ENCODE data around the gene KIAA1671.

Gene KIAA1671

GRCh38 chr22:25136953-25137576 is 184.5 kb downstream of the KIAA1671 start:
- no peaks in the 10 kb centered on the region for H3K9me3 ChIP-seq (ENCODE audit: control insufficient read depth, insufficient read depth, low read depth, low read length)
- H3K4me1 ChIP-seq (ENCODE audit: control insufficient read depth, insufficient read depth, low read length): peaks cover 5% of the 10 kb centered on the region; the same call in 1 of the 2 replicates
- H3K27me3 ChIP-seq (ENCODE audit: control insufficient read depth, insufficient read depth, low read length): no peaks in the 10 kb centered on the region
- no peak overlapping the region for H3K4me3 ChIP-seq (ENCODE audit: low read depth, low read length)
- no peak overlapping the region for H3K9ac ChIP-seq (ENCODE audit: low read length)
- no peak overlapping the region for H3K27ac ChIP-seq (ENCODE audit: low read depth, low read length)
- H3K36me3 ChIP-seq (ENCODE audit: control insufficient read depth, insufficient read depth, low read length): no peaks in the 10 kb centered on the region

DNA sequence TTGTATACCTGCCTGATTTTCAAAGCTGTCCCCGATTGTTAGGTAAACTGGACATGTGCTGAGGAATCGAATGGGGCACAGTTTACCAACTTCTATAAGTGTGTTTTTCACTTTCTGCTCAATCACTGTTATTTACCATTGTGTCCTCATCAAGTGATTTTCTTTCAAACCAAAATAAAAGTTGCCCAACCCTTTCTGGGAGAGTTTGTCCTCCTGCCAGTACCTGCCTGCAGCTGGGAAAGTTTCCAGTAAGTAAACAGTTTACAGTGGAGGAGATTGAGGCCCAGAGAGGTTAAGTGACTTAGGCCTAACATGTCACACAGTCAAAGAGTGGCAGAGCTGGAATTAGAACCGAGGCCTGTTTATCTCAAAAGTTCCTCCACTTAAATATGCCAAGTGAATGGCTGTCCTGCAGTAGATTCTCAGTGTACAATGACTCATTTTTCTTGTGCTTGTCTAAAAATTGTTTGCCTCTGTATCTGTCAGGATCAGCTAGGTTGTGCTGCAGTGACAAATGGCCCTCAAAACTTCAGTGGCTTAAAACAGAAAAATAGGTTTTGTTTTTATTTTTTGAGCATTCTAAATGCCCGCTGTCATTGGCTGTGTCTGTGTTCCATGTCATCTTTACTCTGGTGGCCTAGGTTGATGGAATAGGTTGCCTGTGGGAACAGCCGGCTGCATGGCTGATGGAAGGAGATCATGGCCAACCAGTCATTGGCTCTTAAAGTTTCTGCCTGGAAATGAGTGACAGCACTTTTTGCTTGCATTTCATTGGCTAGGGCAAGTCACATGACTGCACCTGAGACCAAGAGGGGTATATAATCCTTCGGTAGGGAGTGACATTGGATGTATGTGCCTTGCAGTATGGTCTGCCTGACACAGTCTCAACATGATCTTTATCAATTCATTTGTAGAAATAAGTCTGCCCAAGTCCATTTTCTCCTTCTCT is 185.3 kb downstream of the KIAA1671 start:
- Histone ChIP-seq H3K9me3 (ENCODE audit: control insufficient read depth, insufficient read depth, low read depth, low read length) (no peaks in the 10 kb centered on the region), H3K4me3 (ENCODE audit: low read depth, low read length) (no peak overlapping the region), H3K27me3 (ENCODE audit: control insufficient read depth, insufficient read depth, low read length) (no peaks in the 10 kb centered on the region), H3K36me3 (ENCODE audit: control insufficient read depth, insufficient read depth, low read length) (no peaks in the 10 kb centered on the region), H3K27ac (ENCODE audit: low read depth, low read length) (no peak overlapping the region), H3K4me1 (ENCODE audit: control insufficient read depth, insufficient read depth, low read length) (no peaks in the 10 kb centered on the region), H3K9ac (ENCODE audit: low read length) (no peak overlapping the region)

GRCh38 chr22:25139062-25139461 is 186.5 kb downstream of the KIAA1671 start:
- Histone ChIP-seq H3K27ac (ENCODE audit: low read depth, low read length) (no peak overlapping the region), H3K9ac (ENCODE audit: low read length) (no peak overlapping the region), H3K36me3 (ENCODE audit: control insufficient read depth, insufficient read depth, low read length) (no peaks in the 10 kb centered on the region), H3K9me3 (ENCODE audit: control insufficient read depth, insufficient read depth, low read depth, low read length) (no peaks in the 10 kb centered on the region), H3K27me3 (ENCODE audit: control insufficient read depth, insufficient read depth, low read length) (no peaks in the 10 kb centered on the region), H3K4me3 (ENCODE audit: low read depth, low read length) (no peak overlapping the region), H3K4me1 (ENCODE audit: control insufficient read depth, insufficient read depth, low read length) (no peaks in the 10 kb centered on the region)

GRCh38 chr22:25142102-25142501 is 189.6 kb downstream of the KIAA1671 start:
- Histone ChIP-seq H3K9ac (ENCODE audit: low read length) (no peak overlapping the region), H3K4me3 (ENCODE audit: low read depth, low read length) (no peak overlapping the region), H3K4me1 (ENCODE audit: control insufficient read depth, insufficient read depth, low read length) (peaks cover 3% of the 10 kb centered on the region; the same call in 1 of the 2 replicates), H3K9me3 (ENCODE audit: control insufficient read depth, insufficient read depth, low read depth, low read length) (no peaks in the 10 kb centered on the region), H3K27ac (ENCODE audit: low read depth, low read length) (no peak overlapping the region), H3K36me3 (ENCODE audit: control insufficient read depth, insufficient read depth, low read length) (no peaks in the 10 kb centered on the region), H3K27me3 (ENCODE audit: control insufficient read depth, insufficient read depth, low read length) (no peaks in the 10 kb centered on the region)

DNA sequence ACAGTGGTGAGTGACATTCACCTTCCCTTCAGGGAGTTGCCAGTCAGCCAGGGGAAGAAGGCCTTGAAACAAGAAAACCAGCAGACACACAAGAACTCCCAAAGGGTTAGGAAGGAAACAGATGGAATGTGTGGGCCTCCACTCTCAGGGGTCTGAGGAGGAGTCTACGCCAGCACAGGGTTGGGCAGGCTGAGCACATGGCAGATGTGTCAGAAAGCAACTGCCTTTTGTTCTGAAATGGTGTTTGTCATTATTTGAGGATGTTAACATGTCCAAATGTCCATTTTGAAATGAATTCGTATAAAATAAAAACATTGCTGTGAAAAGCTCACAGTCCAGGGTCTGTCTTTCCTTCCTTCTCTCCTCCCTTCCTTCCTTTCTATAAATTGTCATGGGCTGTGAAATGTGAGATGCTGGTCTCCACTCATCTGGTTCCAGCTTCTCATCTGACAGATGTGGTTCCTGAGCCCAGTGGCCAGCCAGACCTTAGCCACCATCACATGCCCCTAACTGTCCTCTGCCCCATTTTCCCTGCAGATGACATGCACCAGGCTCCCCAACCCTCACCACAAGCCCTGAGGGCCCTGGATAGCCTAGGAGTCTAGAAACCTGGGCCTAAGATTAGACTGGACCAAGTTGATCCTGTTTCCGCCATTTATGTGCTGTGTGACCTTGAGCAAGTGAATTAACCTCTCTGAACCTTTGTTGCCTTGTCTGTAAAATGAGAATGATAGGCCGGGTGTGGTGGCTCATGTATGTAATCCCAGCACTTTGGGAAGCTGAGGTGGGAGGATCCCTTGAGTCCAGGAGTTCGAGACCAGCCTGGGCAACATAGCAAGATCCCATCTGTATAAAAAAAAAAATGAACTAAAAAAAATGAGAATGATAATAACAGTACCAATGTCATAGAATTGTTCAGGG is 190.9 kb downstream of the KIAA1671 start:
- H3K36me3 ChIP-seq (ENCODE audit: control insufficient read depth, insufficient read depth, low read length): no peaks in the 10 kb centered on the region
- H3K4me1 ChIP-seq (ENCODE audit: control insufficient read depth, insufficient read depth, low read length): peaks cover 11% of the 10 kb centered on the region
- H3K4me3 ChIP-seq (ENCODE audit: low read depth, low read length): no peak overlapping the region
- H3K9ac ChIP-seq (ENCODE audit: low read length): no peak overlapping the region
- no peak overlapping the region for H3K27ac ChIP-seq (ENCODE audit: low read depth, low read length)
- H3K27me3 ChIP-seq (ENCODE audit: control insufficient read depth, insufficient read depth, low read length): no peaks in the 10 kb centered on the region
- H3K9me3 ChIP-seq (ENCODE audit: control insufficient read depth, insufficient read depth, low read depth, low read length): no peaks in the 10 kb centered on the region

GRCh38 chr22:25144522-25144921 is 192.0 kb downstream of the KIAA1671 start:
- Histone ChIP-seq H3K27me3 (ENCODE audit: control insufficient read depth, insufficient read depth, low read length) (no peaks in the 10 kb centered on the region), H3K27ac (ENCODE audit: low read depth, low read length) (no peak overlapping the region), H3K9me3 (ENCODE audit: control insufficient read depth, insufficient read depth, low read depth, low read length) (no peaks in the 10 kb centered on the region)

DNA sequence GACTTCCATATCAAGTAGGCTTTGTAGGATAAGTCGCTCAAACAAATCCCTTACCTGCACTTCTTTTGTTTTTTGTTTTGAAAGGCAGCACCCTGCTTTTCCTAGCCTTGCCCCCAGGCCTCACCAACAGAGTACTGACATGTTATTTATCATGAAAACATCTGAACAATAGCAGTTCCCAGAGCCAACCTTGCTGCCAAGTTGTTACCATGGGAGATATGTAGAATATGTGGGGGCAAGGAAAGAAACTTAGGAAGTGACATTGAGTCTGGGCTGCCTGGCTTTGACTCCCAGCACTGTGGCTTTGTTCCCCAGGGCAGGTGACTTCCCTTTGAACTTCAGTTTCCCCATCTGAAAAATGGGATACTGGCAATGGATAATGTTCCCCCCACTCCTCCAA is 193.8 kb downstream of the KIAA1671 start:
- Histone ChIP-seq H3K36me3 (ENCODE audit: control insufficient read depth, insufficient read depth, low read length) (no peaks in the 10 kb centered on the region), H3K4me3 (ENCODE audit: low read depth, low read length) (no peak overlapping the region), H3K27ac (ENCODE audit: low read depth, low read length) (no peak overlapping the region), H3K9me3 (ENCODE audit: control insufficient read depth, insufficient read depth, low read depth, low read length) (no peaks in the 10 kb centered on the region), H3K27me3 (ENCODE audit: control insufficient read depth, insufficient read depth, low read length) (no peaks in the 10 kb centered on the region), H3K9ac (ENCODE audit: low read length) (no peak overlapping the region), H3K4me1 (ENCODE audit: control insufficient read depth, insufficient read depth, low read length) (peaks cover 12% of the 10 kb centered on the region)

More at GRCh38 chr22:25144522-25144921, 192.0 kb downstream of the KIAA1671 start:
- H3K36me3 ChIP-seq (ENCODE audit: control insufficient read depth, insufficient read depth, low read length): no peaks in the 10 kb centered on the region
- H3K4me3 ChIP-seq (ENCODE audit: low read depth, low read length): no peak overlapping the region
- no peak overlapping the region for H3K9ac ChIP-seq (ENCODE audit: low read length)
- H3K4me1 ChIP-seq (ENCODE audit: control insufficient read depth, insufficient read depth, low read length): peaks cover 12% of the 10 kb centered on the region

- Histone ChIP-seq H3K27me3 (ENCODE audit: control insufficient read depth, insufficient read depth, low read length) (no peaks in the 10 kb centered on the region), H3K9ac (ENCODE audit: low read length) (no peak overlapping the region), H3K9me3 (ENCODE audit: control insufficient read depth, insufficient read depth, low read depth, low read length) (no peaks in the 10 kb centered on the region), H3K27ac (ENCODE audit: low read depth, low read length) (no peak overlapping the region), H3K36me3 (ENCODE audit: control insufficient read depth, insufficient read depth, low read length) (no peaks in the 10 kb centered on the region), H3K4me3 (ENCODE audit: low read depth, low read length) (no peak overlapping the region), H3K4me1 (ENCODE audit: control insufficient read depth, insufficient read depth, low read length) (peaks cover 12% of the 10 kb centered on the region)
These were observed 194.6 kb downstream of the KIAA1671 start for GRCh38 chr22:25146906-25147641.

DNA sequence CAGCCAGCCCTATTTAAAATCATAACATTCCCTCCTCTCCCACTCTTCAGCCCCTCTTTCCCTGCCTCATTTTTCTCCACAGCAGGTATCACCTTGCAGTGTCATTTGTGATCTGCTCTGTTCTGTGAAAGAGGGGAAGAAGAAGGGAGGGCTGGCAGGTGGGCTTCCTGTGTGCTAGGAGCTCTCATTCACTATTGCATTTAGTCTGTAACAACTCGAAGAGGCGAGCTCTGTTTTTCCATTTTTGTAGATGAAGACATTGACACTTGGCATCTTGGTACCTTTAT is 195.1 kb downstream of the KIAA1671 start:
- Histone ChIP-seq H3K27ac (ENCODE audit: low read depth, low read length) (no peak overlapping the region), H3K27me3 (ENCODE audit: control insufficient read depth, insufficient read depth, low read length) (no peaks in the 10 kb centered on the region), H3K9ac (ENCODE audit: low read length) (no peak overlapping the region), H3K9me3 (ENCODE audit: control insufficient read depth, insufficient read depth, low read depth, low read length) (no peaks in the 10 kb centered on the region), H3K36me3 (ENCODE audit: control insufficient read depth, insufficient read depth, low read length) (no peaks in the 10 kb centered on the region), H3K4me3 (ENCODE audit: low read depth, low read length) (no peak overlapping the region), H3K4me1 (ENCODE audit: control insufficient read depth, insufficient read depth, low read length) (peaks cover 12% of the 10 kb centered on the region)

GRCh38 chr22:25148149-25148691 is 195.7 kb downstream of the KIAA1671 start:
- Histone ChIP-seq H3K4me3 (ENCODE audit: low read depth, low read length) (no peak overlapping the region), H3K36me3 (ENCODE audit: control insufficient read depth, insufficient read depth, low read length) (no peaks in the 10 kb centered on the region), H3K27ac (ENCODE audit: low read depth, low read length) (no peak overlapping the region), H3K9ac (ENCODE audit: low read length) (no peak overlapping the region), H3K27me3 (ENCODE audit: control insufficient read depth, insufficient read depth, low read length) (no peaks in the 10 kb centered on the region), H3K9me3 (ENCODE audit: control insufficient read depth, insufficient read depth, low read depth, low read length) (no peaks in the 10 kb centered on the region), H3K4me1 (ENCODE audit: control insufficient read depth, insufficient read depth, low read length) (peaks cover 12% of the 10 kb centered on the region)

Measured in HUES6 (cell line).